OCI-LY7 (cell line): ENCODE results near the gene ERMN. TPM values are rescaled to one million over a fixed set of nuclear protein-coding genes. Genes with fewer than 3 reads are reported as not detected.

Source experiments
- BruUV-seq: library from RNA; stranded (reverse); fragments of 400-500 nt; replicated peaks from 2 replicates; lab custom pipeline; 2021; lab: Mats Ljungman, UMichigan
- CTCF ChIA-PET: fragments of 300-600 bp; sonication (Branson Sonifier 250); formaldehyde crosslinking; loops from one replicate; lab custom pipeline; 2022; ENCODE audit warnings: antibody characterized with exemption; ENCODE audit not compliant: unreplicated experiment; lab: Charles Lee
- POLR2A ChIA-PET: fragments of 300-600 bp; sonication (Branson Sonifier 250); formaldehyde crosslinking; loops from one replicate; lab custom pipeline; 2022; ENCODE audit warnings: antibody characterized with exemption; lab: Charles Lee
- DNase-seq: peaks from one replicate; pipeline ENCODE4 v3.0.0-alpha.2; 2015; ENCODE audit warnings: low spot score
- H2AFZ ChIP-seq: fragments of 200-600 bp; sonication (generic), shearing (Covaris generic); 2 replicates; pipeline ENCODE4 v1.6.1; 2014; ENCODE audit warnings: mild to moderate bottlenecking, antibody characterized with exemption, low read length, moderate library complexity
- H3K27ac ChIP-seq: fragments of 200-600 bp; sonication (generic); 2 replicates; pipeline ENCODE4 v1.5.1; 2014; ENCODE audit warnings: mixed run types, low read depth, mild to moderate bottlenecking, moderate library complexity, low read length, inconsistent platforms; ENCODE audit not compliant: poor library complexity, severe bottlenecking
- H3K36me3 ChIP-seq: fragments of 200-600 bp; sonication (generic); 2 replicates; pipeline ENCODE4 v1.6.1; 2014; ENCODE audit warnings: mild to moderate bottlenecking, antibody characterized with exemption, low read length, moderate library complexity, mixed read lengths; ENCODE audit not compliant: insufficient read depth
- H3K4me1 ChIP-seq: fragments of 200-600 bp; sonication (generic); 2 replicates; pipeline ENCODE4 v1.5.1; 2014; ENCODE audit warnings: mild to moderate bottlenecking, low read length; ENCODE audit not compliant: insufficient read depth, poor library complexity, severe bottlenecking
- H3K4me2 ChIP-seq: fragments of 200-600 bp; sonication (generic); 2 replicates; pipeline ENCODE4 v1.6.1; 2014; ENCODE audit warnings: mild to moderate bottlenecking, low read length
- H3K4me3 ChIP-seq: fragments of 200-600 bp; sonication (generic); 2 replicates; pipeline ENCODE4 v1.5.1; 2014; ENCODE audit warnings: mild to moderate bottlenecking, low read depth, low read length; ENCODE audit not compliant: poor library complexity, severe bottlenecking
- H3K79me2 ChIP-seq: fragments of 200-600 bp; sonication (generic); 2 replicates; pipeline ENCODE4 v1.6.1; 2016; ENCODE audit warnings: low read depth, mild to moderate bottlenecking, low read length, moderate library complexity, mixed read lengths; ENCODE audit not compliant: insufficient read depth
- H3K9me2 ChIP-seq: fragments of 200-600 bp; sonication (generic); 2 replicates; pipeline ENCODE4 v1.6.1; 2016; ENCODE audit warnings: mild to moderate bottlenecking, low read length, mixed read lengths; ENCODE audit not compliant: insufficient read depth
- H3K9me3 ChIP-seq: fragments of 200-600 bp; sonication (generic); 2 replicates; pipeline ENCODE4 v1.6.1; 2014; ENCODE audit warnings: mild to moderate bottlenecking, mixed run types, low read length, mixed read lengths
- H4K20me1 ChIP-seq: fragments of 200-600 bp; sonication (generic); 2 replicates; pipeline ENCODE4 v1.6.1; 2014; ENCODE audit warnings: mild to moderate bottlenecking, antibody characterized with exemption, low read length, moderate library complexity, mixed read lengths; ENCODE audit not compliant: insufficient read depth
- CTCF ChIP-seq: fragments of 200-600 bp; sonication (generic); conservative IDR thresholded peaks from 2 replicates; pipeline ENCODE4 v1.5.1; 2014; ENCODE audit warnings: mild to moderate bottlenecking, antibody characterized with exemption, low read length, moderate library complexity, mixed read lengths
- EZH2phosphoT487 ChIP-seq: fragments of 200-600 bp; sonication (generic); IDR thresholded peaks from 2 replicates; pipeline ENCODE4 v1.6.1; 2018; ENCODE audit warnings: low read depth, borderline replicate concordance, mild to moderate bottlenecking, mixed run types, antibody characterized with exemption, low read length, moderate library complexity, mixed read lengths
- intact Hi-C: fragments of 100-400 bp; cut with micrococcal nuclease; formaldehyde crosslinking; loops from one replicate; pipeline ENCODE4 v1.10.0; 2022; ENCODE audit not compliant: unreplicated experiment
- total RNA-seq, 2 experiments: library from RNA; depleted of rRNA in 1 of 2; stranded (reverse); fragments of >200 nt in 1 of 2; shearing (Covaris generic) in 1 of 2; gene quantifications; 2 replicates each; pipeline ENCODE4 v1.2.3, GENCODE V29; 2014 to 2022

The ERMN gene
- total RNA-seq, 2 experiments from 2014 or later: 2.1 to 2.2 TPM

- POLR2A ChIA-PET: no interaction called here
- H3K4me3 ChIP-seq: no peak overlapping the region
- no peaks in the 10 kb centered on the region for H3K9me2 ChIP-seq
- H3K79me2 ChIP-seq: no peaks in the 10 kb centered on the region
- intact Hi-C loops: no loop called here
- no peaks in the 10 kb centered on the region for H3K36me3 ChIP-seq
- CTCF ChIA-PET: no interaction called here
- no TSS peak for BruUV-seq
- DNase-seq: no peak
- H3K27ac ChIP-seq: no peak overlapping the region
- no peak overlapping the region for H3K4me2 ChIP-seq
- H2AFZ ChIP-seq: no peak overlapping the region
- no peaks in the 10 kb centered on the region for H3K4me1 ChIP-seq
- TF ChIP-seq CTCF (no peak), EZH2phosphoT487 (no peak)
- H4K20me1 ChIP-seq: no peaks in the 10 kb centered on the region
- no peaks in the 10 kb centered on the region for H3K9me3 ChIP-seq
Measured at GRCh38 chr2:157290525-157290924, 35.1 kb downstream of the ERMN start.

- H3K27ac ChIP-seq: no peak overlapping the region
- no peaks in the 10 kb centered on the region for H3K9me3 ChIP-seq
- POLR2A ChIA-PET: interaction anchor here (0.7 to 1.5 kb wide), 3 partner anchors 15 to 465 kb away, joined by 3 to 4 read pairs (median 3); no protein-coding TSS in a partner anchor
- H3K36me3 ChIP-seq: no peaks in the 10 kb centered on the region
- H3K9me2 ChIP-seq: no peaks in the 10 kb centered on the region
- no peaks in the 10 kb centered on the region for H3K4me1 ChIP-seq
- no peak for DNase-seq
- H3K4me2 ChIP-seq: no peak overlapping the region
- no peaks in the 10 kb centered on the region for H4K20me1 ChIP-seq
- no peaks in the 10 kb centered on the region for H3K79me2 ChIP-seq
- BruUV-seq: no TSS peak
- CTCF ChIA-PET: no interaction called here
- H2AFZ ChIP-seq: no peak overlapping the region
- TF ChIP-seq CTCF (no peak), EZH2phosphoT487 (no peak)
- intact Hi-C loops: no loop called here
- H3K4me3 ChIP-seq: no peak overlapping the region
Measured at GRCh38 chr2:157287160-157287559, 38.5 kb downstream of the ERMN start.

GRCh38 chr2:157283468-157283867 is 42.2 kb downstream of the ERMN start:
- intact Hi-C loops: no loop called here
- ChIA-PET POLR2A (interaction anchor here (0.5 kb wide), 1 partner anchor 71 kb away, joined by 3 read pairs; no protein-coding TSS in a partner anchor), CTCF (no interaction called here)
- Histone ChIP-seq H3K79me2 (no peaks in the 10 kb centered on the region), H3K36me3 (no peaks in the 10 kb centered on the region), H3K4me2 (no peak overlapping the region), H3K9me2 (no peaks in the 10 kb centered on the region), H3K4me3 (no peak overlapping the region), H3K4me1 (no peaks in the 10 kb centered on the region), H3K27ac (no peak overlapping the region), H4K20me1 (no peaks in the 10 kb centered on the region), H2AFZ (no peak overlapping the region), H3K9me3 (no peaks in the 10 kb centered on the region)
- no peak for DNase-seq
- TF ChIP-seq EZH2phosphoT487: no peak
- BruUV-seq: no TSS peak
